Ovary (tissue), 3 donors: ENCODE measurements around the gene COL27A1.

Experiments used
- POLR2A ChIP-seq: fragments of 450-650 bp; IDR thresholded peaks from one replicate; pipeline ENCODE4 v1.6.1; 2017; ENCODE audit warnings: antibody characterized with exemption, mild to moderate bottlenecking, moderate library complexity
- TF ChIP-seq, protein P1 (sequence below), 3 donors: fragments of 450-650 bp in 2 of 3; fragments of 200-600 bp in 1 of 3; IDR thresholded peaks; one replicate each; pipeline versions ENCODE4 v1.5.1 to v1.8.0; 2016 to 2022; ENCODE audit warnings: antibody characterized with exemption in 3 of 3, mild to moderate bottlenecking in 1 of 3
- donor health status: DM: no; HTN: no; CAD: no.

DNA sequence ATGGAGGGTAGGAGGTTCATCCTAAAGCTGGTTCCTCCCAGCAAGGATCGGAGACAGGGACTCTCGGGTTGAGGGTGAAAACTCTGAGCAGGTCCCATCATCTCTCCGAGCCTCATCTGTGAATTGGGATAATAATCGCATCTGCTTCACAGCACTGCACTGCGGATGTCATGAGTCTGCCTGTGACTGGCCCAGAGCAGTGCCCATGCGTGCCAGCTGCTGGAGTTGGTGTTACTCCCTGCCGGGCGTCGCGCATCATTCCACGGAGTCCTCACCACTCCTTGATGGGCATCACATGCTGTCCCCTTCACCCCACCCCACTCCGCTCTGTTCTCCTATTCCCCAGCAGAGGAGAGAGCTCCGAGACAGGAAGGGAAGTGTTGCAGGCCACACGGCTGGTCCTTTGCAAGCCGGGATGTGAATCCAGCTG, 132.4 kb downstream of the COL27A1 start:
- TF ChIP-seq, protein P1, sequence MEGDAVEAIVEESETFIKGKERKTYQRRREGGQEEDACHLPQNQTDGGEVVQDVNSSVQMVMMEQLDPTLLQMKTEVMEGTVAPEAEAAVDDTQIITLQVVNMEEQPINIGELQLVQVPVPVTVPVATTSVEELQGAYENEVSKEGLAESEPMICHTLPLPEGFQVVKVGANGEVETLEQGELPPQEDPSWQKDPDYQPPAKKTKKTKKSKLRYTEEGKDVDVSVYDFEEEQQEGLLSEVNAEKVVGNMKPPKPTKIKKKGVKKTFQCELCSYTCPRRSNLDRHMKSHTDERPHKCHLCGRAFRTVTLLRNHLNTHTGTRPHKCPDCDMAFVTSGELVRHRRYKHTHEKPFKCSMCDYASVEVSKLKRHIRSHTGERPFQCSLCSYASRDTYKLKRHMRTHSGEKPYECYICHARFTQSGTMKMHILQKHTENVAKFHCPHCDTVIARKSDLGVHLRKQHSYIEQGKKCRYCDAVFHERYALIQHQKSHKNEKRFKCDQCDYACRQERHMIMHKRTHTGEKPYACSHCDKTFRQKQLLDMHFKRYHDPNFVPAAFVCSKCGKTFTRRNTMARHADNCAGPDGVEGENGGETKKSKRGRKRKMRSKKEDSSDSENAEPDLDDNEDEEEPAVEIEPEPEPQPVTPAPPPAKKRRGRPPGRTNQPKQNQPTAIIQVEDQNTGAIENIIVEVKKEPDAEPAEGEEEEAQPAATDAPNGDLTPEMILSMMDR (IDR thresholded peaks at IDR 0.05): no peak
- TF ChIP-seq POLR2A: no peak
